Fibroblast of mammary gland (primary cell): Measurements from ENCODE around the gene CTDSPL.
A peak's percentile ranks its signal among the peaks of the same experiment; 100 is the strongest.

Experiments
- DNase-seq: peaks from one replicate; pipeline ENCODE4 v3.0.0-alpha.2; 2010; ENCODE audit warnings: low read depth
- H3K4me3 ChIP-seq: 2 replicates; pipeline ENCODE4 v1.5.1; 2011; ENCODE audit warnings: low read depth, mild to moderate bottlenecking, low read length, moderate library complexity; ENCODE audit not compliant: control insufficient read depth
- CTCF ChIP-seq: conservative IDR thresholded peaks from 2 replicates; pipeline ENCODE4 v1.5.1; 2011; ENCODE audit warnings: low read depth, low read length, inconsistent platforms; ENCODE audit not compliant: control insufficient read depth, insufficient read depth

The CTDSPL gene

GRCh38 chr3:37935756-37936666 lies 74.3 kb downstream of the CTDSPL start:
- H3K4me3 ChIP-seq = no peak overlapping the region
- no peak for TF ChIP-seq CTCF
- peak; percentile 95 for DNase-seq

DNA sequence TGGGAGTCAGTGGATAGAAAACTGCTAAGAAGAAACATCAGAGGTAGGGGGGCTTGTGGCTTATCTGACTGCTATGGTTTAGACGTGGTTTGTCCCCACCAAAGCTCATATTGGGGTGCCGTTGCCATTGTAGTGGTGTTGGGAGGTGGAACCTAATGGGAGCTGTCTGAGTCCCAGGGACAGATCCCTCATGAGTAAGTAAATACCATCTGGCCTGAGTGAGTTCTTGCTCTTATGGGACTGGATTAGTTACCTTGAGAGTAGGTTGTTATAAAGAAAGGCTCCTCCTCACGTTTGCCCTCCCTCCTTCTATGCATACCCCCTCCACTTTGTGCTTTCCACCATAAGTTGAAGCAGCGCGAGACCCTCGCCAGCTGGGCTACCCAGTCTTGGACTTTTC lies 75.5 kb downstream of the CTDSPL start:
- DNase-seq = no peak
- H3K4me3 ChIP-seq = no peak overlapping the region
- no peak for TF ChIP-seq CTCF

DNA sequence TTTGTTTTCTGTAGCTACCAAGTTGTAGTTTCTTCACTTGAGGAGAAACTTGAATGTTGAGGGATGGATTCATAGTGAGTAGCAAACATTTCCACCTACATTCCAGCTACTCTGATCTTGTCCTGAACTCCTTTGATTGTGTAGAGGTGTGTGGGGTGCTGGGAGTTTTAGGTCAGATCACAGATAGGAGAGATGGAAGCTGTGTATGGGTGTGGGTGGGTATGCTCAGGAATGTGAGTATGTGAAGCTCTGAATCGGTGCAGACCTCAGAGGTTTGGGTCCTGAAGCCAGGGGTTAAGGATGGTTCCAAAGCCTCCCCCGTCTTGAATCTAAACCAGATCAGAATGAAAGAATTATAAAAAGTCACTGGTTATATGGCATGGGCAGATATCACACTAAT lies 76.3 kb downstream of the CTDSPL start:
- no peak for TF ChIP-seq CTCF
- DNase-seq = no peak
- no peak overlapping the region for H3K4me3 ChIP-seq

- no peak for DNase-seq
- H3K4me3 ChIP-seq = no peak overlapping the region
- TF ChIP-seq CTCF = no peak
Observed at GRCh38 chr3:37940242-37940908, 78.7 kb downstream of the CTDSPL start.

- no peak for DNase-seq
- H3K4me3 ChIP-seq = no peak overlapping the region
- TF ChIP-seq CTCF = no peak
Observed at GRCh38 chr3:37941608-37942508, 80.2 kb downstream of the CTDSPL start.

DNA sequence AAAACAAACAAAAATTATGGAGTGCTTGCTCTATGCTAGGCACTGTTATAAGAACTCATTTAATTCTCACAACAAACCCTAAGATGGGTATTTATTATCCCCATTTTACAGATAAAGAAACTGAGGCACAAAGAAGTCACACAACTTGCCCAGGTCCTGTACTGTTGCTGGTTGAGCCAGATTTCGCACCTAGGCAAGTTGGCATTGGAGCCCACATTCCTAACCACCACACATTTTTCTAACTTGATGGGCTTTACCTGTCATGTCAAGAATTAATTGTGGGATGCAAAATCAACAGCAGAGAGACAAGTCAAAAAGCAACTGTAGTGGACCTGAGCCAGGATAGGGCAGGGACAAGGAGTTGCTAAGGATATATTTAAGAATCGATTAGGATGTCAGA lies 81.0 kb downstream of the CTDSPL start:
- DNase-seq = no peak
- no peak for TF ChIP-seq CTCF
- no peak overlapping the region for H3K4me3 ChIP-seq
